H1 (cell line): ENCODE data around the gene PEX14.

Experiments used
- ASH2L ChIP-seq: fragments of 200-600, 300-600 bp; sonication (generic); IDR thresholded peaks from one replicate; pipeline ENCODE4 v1.7.1; 2017; ENCODE audit warnings: low read length
- CTCF ChIP-seq, 3 experiments: IDR thresholded peaks; 1 replicate in 2 of 3; 2 replicates in 1 of 3; pipeline versions ENCODE4 v1.5.1 to v1.6.1; 2011; ENCODE audit warnings: low read length in 3 of 3, mild to moderate bottlenecking in 3 of 3, inconsistent platforms in 2 of 3, low read depth in 1 of 3, moderate library complexity in 1 of 3; ENCODE audit not compliant: insufficient read depth in 1 of 3; ENCODE audit errors: control extremely low read depth in 1 of 3
- EZH2 ChIP-seq: fragments of 200-600 bp; sonication (generic); IDR thresholded peaks from 2 replicates; pipeline ENCODE4 v1.7.1; 2012; ENCODE audit warnings: low read depth, mild to moderate bottlenecking, moderate library complexity, low read length, inconsistent platforms; ENCODE audit not compliant: severe bottlenecking
- POLR2AphosphoS5 ChIP-seq: IDR thresholded peaks from 2 replicates; pipeline ENCODE4 v1.6.1; 2011; ENCODE audit warnings: low read depth, low read length
- SRF ChIP-seq: IDR thresholded peaks from 2 replicates; pipeline ENCODE4 v1.6.1; 2011; ENCODE audit warnings: mild to moderate bottlenecking, low read depth, low read length, moderate library complexity

GRCh38 chr1:10472220-10473144, 2.3 kb upstream of the PEX14 start, which contains the start of gene DFFA:
- no peak for TF ChIP-seq CTCF (IDR thresholded peaks at IDR 0.05; ENCODE audit: control extremely low read depth in 1 of 3, insufficient read depth in 1 of 3, low read depth in 1 of 3, low read length in 3 of 3)
- TF ChIP-seq SRF, result 0 out of 2 replicates have a peak, but pooled peaks have one; percentile 36
- TF ChIP-seq EZH2, result no peak
- TF ChIP-seq POLR2AphosphoS5, result peak; percentile 84
- peak; percentile 92 for TF ChIP-seq ASH2L
